HG02885 (cell line): ENCODE measurements around the gene TMEM143.

ENCODE experiments used
- ATAC-seq: cut with Tn5 transposase; IDR thresholded peaks from one replicate; pipeline ENCODE4 v1.9.1; 2021; ENCODE audit warnings: mild to moderate bottlenecking; ENCODE audit not compliant: unreplicated experiment, poor library complexity

TMEM143 gene

DNA sequence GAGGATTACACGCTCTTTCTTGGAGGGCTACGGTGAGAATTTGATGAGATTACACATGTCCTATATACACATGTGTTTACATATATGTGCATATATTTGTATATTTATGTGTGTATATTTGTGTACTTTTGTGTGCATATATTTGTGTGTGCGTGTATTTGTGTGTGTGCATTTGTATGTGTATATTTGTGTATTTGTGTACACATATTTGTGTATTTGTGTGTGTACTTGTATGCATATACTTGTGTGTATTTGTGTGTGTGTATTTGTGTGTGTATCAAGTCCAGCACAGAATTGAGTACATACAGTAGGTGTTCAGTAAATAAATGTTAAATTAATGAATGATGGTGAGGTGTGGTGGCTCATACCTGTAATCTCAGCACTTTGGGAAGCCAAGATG, 1.8 kb downstream of the TMEM143 start:
- ATAC-seq = no peak

DNA sequence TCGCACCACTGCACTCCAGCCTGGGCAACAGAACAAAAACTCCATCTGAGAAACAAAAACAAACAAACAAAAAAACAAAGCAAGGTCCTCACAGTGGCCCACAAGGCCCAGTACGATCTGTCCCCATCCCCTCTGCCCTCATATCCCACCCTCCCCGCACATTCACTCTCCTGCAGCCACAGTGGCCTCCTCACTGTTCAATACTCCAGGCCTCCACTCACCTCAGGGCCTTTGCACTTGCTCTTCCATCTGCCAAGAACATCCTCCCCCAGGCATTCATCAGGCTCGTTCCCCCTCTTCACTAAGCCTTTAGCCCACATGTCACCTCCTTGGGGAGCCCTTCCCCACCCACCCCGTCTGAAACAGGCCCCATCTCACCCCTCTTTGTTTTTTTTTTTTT, 4.6 kb downstream of the TMEM143 start:
- ATAC-seq = no peak

DNA sequence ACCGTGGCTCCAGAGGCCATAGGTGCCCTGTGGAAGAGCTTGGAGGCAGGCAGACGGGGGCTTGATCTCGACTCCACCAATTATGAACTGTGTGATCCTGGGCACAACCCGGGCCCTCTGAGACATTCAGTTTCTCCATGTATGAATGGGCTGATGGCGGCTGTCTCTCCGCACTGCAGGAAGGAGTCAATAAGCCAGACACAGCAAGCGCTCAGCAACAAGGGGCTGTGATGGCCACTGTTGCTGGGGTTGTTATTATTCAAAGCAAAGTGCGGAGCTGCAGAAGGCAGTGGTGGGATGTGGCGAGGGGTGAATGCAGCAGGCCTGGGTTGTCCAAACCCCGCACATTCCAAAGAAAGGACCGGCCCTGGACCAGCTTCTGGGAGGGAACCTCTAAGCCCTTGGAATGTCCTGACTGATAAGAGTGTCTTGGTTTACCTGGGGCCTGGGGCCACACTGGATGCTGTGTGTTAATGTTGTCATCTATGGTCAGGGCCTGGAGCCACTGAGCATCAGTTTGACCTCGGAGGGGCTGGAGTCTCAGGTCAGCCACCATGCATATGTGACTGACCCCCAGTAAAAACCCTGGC, 8.3 kb downstream of the TMEM143 start:
- no peak for ATAC-seq

- no peak for ATAC-seq
These were observed 9.3 kb downstream of the TMEM143 start for GRCh38 chr19:48354332-48354992.

GRCh38 chr19:48353677-48354076, 10.1 kb downstream of the TMEM143 start:
- ATAC-seq = no peak

- no peak for ATAC-seq
These were observed 12.4 kb downstream of the TMEM143 start for GRCh38 chr19:48351341-48351752.

DNA sequence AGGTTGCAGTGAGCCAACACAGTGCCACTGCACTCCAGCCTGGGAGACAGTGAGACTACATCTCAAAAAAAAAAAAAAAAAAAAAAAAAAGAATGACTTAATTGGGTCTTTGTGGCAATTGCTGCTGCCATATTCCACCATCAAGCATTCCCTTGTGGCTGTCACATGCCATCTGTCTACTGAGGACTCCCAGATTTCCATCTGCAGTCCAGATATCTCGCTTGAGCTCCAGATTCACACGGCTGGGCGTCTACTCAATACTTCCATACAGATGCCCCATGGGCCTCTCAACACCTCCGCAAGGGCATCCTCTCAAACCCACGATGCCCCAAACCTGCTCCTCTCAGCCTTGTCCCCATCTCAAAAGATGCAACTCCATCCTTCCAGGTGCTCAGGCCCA, 12.9 kb downstream of the TMEM143 start:
- no peak for ATAC-seq

DNA sequence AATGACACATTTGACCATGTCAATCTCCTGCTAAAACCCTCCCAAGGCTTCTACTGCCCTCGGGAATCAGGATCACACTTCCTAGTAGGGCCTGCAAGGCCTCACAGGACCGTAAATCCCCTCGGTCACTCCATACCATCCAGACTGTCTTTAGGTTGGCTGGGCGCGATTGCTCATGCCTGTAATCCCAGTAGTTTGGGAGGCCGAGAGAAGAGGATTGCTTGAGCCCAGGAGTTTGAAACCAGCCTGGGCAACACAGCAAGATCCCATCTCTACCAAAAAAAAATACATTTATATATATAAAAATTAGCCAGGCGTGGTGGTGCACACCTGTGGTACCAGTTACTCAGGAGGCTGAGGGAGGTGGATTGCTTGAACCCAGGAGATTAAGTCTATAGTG, 15.0 kb downstream of the TMEM143 start:
- ATAC-seq = no peak

- no peak for ATAC-seq
These were observed 15.7 kb downstream of the TMEM143 start for GRCh38 chr19:48348045-48348444.

GRCh38 chr19:48346191-48346590, 17.5 kb downstream of the TMEM143 start:
- no peak for ATAC-seq

DNA sequence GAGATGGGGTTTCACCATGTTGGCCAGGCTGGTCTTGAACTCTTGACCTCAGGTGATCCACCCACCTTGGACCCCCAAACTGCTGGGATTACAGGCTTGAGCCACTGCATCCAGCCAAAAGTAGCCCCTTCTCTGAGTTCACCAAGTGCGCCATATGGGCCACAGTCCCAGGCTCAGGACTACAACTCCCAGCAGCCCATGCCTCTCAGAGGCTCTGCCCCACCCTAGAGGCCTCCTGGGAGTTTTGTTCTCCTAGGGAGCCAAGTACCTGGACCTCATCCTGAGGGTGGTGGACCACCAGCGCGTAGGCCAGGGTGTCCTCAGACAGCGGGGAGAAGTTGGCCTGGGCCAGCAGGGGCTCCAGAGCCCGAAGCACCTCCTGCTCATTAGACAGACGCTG, 18.8 kb downstream of the TMEM143 start:
- ATAC-seq = no peak

DNA sequence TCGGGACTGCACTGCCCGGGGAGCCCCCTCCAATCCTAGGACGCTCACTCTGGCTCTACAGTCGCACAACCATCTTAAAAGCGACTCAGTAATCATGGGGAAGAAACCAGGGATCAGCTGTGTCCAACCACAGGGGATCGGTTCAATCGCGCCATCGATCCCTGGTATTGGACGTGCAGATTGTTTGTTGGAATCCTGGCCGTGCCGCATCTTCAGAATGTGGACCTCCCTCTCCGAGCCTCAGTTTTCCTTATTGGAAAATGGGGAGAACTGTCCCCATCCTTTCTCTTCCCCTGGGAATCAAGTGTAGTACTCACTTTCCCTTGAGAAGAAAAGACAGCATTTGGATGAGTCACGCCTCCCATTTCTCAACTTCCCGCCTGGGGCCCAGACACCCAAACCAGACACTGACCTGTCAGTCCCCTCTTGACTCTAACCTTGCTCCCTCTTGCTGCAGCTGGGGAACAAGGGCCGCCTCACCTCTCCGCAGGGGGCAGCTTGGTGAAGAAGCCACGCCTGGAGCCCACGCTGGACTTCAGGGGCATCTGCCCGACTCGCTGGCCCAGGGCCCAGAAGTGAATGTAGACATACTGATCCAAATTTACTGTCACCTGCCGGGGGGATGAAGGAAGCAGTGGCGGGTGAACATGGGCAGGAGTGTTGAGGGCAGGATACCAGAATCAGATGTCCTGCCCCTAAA, 20.7 kb downstream of the TMEM143 start:
- ATAC-seq = no peak

DNA sequence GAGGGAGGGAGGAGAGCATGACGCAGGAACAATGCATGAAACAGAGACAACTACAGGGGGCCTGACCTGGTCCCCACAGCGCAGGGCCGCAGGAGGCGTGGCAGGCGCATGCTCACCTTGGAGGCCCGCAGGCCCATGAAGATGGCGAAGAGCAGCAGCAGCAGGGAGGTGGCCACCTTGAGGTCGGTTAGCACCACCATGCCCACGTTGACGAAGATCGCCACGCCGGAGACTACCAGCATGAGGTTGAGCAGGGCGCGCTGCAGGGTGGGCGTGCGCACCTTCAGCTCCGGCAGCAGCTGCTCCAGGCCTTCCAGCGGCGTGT, 21.4 kb downstream of the TMEM143 start:
- no peak for ATAC-seq

GRCh38 chr19:48341515-48342413, 22.0 kb downstream of the TMEM143 start:
- no peak for ATAC-seq

DNA sequence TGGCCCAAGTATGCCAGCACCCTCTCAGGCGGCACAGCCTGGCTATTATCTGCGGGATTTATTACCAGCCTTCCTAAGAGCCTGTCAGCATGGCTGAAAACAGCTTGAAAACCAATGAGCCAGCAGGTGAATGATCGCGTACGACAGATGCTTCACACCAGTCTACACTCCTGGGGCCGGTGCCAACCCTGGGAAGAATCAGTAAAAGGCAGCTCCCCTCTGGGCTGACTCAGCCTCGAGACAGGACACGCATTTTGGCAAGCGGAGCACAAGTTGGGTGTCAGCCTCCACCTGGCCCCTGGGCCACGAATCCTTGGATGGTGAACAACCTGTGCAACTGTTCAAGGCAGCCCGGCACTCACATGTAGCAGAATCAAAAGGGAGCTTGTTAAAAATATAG, 22.7 kb downstream of the TMEM143 start:
- ATAC-seq = no peak

GRCh38 chr19:48338802-48339503, 24.8 kb downstream of the TMEM143 start:
- no peak for ATAC-seq

DNA sequence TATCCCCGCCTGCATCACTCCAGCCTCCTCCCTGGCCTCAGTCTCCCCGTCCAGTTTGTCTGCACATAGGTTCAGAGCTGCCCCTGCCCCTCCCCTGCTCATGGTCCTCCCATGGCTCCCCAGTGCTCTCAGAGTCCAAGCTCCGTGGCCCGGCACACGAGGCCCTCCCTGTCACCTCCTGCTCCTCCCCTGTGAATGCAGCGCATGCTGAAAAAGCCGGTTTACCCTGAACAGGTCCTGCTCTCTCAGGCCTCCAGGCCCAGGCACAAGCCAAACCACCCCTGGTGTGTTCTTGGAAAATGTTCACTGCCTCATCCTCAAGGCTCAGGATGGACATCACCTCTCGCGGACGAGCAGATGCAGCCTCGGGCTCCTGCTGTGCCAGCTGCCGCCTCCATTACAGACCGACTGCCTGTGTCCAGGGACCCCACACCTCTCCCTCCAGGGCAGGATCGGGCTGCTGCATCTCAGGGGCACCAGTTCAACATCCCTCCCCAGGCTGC, 25.4 kb downstream of the TMEM143 start:
- ATAC-seq = no peak

- peak; percentile 62 for ATAC-seq
These were observed 30.0 kb downstream of the TMEM143 start for GRCh38 chr19:48333467-48334384.
